Globus pallidus (tissue), 1 donor: ENCODE data around the gene SMIM14.
A peak's percentile ranks its signal among the peaks of the same experiment; 100 is the strongest.
"Not testable (repeated sequence)": the region's sequence is repeated elsewhere in the genome, so short reads cannot be mapped to it uniquely, and the experiment has no call there.

Experiments
- DNase-seq: peaks from one replicate; pipeline ENCODE4 v3.0.0-alpha.2; 2015; ENCODE audit warnings: low spot score

Gene SMIM14

GRCh38 chr4:39596971-39597370 lies 41.7 kb downstream of the SMIM14 start:
- DNase-seq: no peak

GRCh38 chr4:39591290-39591689 lies 47.4 kb downstream of the SMIM14 start:
- no peak for DNase-seq

- DNase-seq: no peak
Observed at GRCh38 chr4:39587881-39588280, 50.8 kb downstream of the SMIM14 start.

GRCh38 chr4:39574946-39575345 lies 63.7 kb downstream of the SMIM14 start:
- no peak for DNase-seq

- no peak for DNase-seq
Observed at GRCh38 chr4:39571504-39571903, 67.2 kb downstream of the SMIM14 start.

DNA sequence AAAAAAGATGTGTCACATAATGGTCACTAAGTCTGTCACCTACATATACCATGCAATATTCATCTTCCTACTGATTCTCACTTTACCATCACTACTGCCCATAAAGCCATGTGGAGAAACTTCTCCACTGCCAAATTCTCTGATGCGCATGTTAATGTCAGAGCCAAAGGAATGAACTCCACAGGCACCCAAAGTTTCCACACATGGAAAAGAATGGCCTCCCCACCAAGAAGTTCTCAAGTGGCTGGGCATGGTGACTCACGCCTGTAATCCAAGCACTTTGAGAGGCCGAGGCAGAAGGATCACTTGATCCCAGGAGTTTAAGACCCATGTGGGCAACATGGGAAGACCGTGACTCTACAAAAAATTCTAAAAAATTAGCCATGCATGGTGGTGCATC lies 67.6 kb downstream of the SMIM14 start:
- no peak for DNase-seq

DNA sequence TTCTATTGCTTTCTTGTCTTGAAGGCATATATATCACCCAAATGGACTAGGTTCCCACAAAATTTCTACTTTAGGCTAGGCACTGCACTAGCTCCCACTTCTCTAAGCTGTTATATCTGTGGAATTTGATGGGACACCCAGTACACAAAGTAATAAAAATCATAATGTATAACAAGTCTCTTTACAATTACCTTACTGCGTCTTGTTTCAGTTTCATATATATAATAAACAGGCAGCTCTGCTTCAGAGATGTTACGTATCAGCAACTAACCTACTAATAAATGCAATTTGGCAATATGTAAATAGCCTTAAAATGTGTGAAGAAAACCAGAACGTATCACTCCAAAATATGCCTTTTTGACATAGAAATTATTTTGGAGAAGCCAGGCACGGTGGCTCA lies 69.5 kb downstream of the SMIM14 start:
- DNase-seq: no peak

DNA sequence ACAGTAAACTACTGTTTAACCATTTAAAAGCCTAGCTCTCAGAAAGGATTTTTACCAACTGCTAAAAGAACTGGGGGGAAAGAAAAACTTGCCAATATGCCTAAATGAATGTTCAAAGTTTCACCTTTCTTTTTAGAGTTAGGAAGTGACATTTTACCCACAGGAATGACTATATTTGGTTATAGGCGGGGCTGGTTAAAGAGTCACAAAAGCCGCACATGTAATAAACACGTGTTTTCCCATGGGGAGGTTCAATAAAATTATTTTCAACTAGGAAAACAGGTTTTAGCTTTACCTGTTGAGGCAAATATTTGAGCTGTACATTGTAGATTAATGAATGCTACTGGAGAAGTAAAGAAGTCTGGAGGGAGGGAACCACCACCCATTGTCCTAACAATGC lies 69.9 kb downstream of the SMIM14 start:
- DNase-seq: no peak

DNA sequence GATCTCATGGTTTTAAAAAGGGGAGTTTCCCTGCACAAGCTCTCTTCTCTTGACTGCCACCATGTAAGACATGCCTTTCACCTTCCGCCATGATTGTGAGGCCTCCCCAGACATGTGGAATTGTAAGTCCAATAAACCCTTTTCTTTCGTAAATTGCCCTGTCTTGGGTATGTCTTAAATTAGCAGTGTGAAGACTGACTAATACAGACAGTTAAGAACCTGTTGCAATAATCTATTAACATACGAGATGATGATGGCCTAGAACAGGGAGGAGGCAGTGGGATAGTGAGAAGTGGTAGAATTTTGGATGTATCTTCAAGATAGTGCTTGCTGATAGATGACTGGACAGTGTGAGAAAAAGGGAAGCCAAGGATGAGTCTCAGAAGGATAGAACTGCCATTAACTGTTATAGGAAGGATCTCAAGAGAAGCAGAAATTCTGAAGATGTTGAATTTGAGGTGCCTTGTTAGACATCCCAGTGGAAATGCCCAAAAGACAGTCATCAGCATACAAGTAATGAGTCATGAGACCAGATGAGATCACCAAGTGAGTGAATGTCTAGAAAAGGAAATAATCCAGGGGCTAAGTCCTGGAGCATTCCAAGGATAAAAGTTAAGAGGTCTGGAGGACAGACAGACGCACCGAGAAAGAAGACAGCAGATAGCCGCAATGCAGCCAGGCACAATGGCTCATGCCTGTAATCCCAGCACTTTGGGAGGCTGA lies 72.6 kb downstream of the SMIM14 start:
- no peak for DNase-seq

DNA sequence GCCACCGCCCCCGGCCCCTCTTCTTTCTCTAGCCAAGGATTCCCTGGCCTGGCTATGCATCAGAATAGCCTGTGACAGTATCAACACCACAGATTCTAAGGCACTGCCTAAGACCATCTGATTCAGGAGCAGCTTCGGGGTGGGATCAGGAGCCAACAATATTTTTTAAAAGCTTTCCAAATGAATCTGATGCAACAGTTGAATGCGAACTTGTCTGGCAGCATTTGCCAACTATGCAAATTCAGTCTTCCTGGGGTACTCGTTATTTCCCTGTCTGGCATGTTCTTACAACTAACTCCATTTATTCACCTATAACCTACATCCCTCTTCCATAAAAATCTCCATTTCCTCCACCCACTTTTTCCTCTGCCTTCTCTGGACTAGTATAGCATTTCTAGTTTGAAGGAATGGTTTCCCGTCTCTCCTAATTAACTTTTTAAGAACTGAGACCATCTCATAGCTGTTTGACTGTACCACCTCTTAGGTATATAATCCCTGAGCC lies 75.3 kb downstream of the SMIM14 start:
- no peak for DNase-seq

- no peak for DNase-seq
Observed at GRCh38 chr4:39562792-39563191, 75.9 kb downstream of the SMIM14 start.

- DNase-seq: no peak
Observed at GRCh38 chr4:39559626-39560025, 79.0 kb downstream of the SMIM14 start.

DNA sequence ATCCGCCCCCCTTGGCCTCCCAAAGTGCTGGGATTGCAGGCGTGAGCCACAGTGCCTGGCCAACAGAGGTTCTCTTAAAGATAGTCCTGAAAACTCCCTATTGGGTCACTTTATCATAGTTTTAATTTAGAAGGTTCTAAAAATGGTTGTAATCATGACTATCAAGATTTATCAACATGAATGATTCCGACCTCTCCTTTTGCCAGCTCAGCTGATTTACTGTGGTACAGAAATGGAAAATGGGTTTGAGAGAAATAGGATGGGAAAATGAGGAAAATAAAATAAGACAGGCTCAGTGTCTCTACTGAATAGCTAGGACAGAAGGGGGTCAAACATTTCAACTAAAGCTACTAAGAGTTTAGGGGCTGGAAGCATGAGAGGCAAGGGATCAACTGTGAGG lies 83.2 kb downstream of the SMIM14 start:
- DNase-seq: no peak

GRCh38 chr4:39548425-39549067 lies 90.1 kb downstream of the SMIM14 start:
- no peak for DNase-seq

DNA sequence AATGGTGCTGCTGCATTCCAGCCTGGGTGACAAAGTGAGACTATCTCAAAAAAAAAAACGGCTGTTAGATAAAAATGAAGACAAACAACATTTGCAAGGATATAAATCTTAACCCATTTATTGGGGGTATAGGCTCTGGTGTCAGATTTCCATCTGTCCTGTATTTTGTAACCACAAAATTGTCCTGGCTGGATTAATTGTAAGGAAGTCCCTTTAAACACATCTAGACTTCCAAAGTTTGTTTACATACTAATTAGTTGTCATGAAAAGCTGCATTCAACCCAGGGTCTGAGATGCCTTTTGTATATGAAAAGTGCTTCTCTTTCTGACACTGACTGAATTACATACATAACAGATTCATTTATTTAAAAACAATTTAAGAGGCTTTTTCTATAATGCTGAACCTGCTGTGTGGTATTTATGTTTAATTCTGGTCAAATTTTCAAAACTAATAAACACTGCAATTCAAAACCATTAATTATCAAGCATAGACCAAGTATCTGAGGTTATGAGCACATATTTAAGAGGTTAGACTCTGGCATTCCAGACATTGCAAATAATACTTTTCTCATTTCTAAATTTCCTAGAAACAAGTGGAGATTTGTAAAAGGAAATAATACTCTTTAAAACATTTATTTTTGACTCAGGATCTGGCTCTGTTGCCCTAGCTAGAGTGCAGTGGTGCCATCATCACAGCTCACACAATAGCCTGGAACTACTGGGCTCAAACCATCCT lies 93.9 kb downstream of the SMIM14 start:
- peak; percentile 33 for DNase-seq

GRCh38 chr4:39544080-39544479 lies 94.6 kb downstream of the SMIM14 start:
- not testable (repeated sequence) for DNase-seq

DNA sequence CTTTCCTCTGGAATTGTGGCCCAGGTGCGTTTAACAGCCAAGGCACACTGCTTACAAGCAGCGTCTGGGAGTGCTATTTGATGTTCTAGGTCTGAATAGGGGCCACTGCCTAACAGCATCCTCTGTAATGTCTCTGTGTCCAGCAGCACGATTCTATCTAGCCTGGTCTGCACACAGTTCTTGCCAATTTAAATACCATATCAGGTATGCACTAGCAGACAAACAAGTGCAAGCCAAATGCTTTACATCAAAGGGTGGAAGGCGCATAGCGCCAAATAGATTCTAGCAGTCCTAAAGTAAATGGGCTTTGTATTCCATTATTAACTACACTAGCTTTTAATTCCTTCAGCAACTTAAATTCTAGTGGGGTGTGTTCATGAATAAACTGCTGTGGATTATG lies 95.6 kb downstream of the SMIM14 start:
- DNase-seq: no peak

DNA sequence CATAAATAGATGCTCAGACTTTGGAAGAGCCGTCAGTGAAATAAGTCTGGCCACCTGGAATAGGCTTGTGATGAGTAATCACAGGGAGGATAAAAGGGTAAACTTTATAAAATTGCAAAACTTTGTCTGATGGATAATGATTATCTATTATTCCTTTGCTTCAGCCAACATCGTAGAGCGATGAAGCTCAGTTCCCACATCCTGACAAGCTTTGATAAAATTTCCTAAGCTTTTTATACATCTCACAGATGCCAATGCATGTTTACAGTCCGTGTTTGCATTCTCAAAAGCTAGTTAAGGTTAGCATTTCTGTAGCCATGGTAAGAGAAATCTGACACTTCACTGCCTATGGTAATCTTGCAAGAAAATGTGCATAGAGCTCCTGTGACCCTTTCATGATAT lies 96.1 kb downstream of the SMIM14 start:
- DNase-seq: no peak

DNA sequence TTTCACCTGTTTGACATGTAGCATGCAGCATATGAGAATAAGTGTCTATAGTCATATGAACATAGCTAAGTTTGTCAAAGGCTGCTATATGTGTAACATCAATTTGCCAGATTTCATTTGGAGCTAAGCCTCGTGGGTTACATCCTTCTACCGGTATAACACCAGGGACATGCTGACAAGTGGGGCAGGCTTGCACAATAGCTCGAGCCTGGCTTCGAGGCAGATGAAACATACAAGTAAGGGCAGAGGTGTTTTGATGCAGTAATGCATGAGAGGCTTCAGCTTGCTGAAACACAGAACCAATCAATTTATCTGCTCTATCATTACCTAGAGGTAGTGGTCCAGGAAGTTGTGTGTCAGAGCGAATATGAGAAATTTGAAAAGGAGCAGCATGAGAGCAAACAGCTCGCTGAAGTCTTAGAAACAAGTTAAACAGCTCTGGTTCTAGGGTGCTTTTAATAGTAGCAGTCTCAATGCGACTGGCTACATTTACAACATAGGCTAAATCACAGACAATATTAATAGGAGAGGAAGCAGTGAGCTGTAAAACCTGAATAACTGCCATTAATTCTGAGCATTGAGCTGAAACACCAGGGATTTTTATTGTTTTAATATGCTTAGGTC lies 96.6 kb downstream of the SMIM14 start:
- no peak for DNase-seq

DNA sequence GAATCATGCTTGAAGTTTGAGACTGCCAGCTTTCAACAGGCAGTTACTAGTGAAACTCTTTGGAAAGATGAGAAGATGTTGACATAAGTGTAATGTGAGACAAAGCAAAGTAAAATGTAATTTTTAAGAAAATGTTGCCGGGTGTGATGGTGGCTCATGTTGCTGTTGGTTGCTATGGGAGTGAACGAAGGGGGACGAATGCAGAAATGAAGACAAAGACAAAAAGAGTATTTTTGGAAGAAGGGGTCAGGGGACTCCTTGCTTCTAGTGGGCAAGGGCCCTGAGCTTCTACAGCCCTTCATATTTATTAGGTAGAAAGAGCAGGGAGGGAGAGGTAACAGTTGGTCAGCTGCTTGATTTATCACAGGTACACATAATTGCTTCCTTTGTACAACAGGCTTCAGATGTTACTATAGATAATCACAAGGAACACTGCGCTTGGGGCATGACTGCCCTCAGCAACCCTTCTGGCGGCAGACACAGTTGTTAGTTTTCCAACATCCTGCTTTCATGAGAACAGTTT lies 99.5 kb downstream of the SMIM14 start:
- DNase-seq: no peak

DNA sequence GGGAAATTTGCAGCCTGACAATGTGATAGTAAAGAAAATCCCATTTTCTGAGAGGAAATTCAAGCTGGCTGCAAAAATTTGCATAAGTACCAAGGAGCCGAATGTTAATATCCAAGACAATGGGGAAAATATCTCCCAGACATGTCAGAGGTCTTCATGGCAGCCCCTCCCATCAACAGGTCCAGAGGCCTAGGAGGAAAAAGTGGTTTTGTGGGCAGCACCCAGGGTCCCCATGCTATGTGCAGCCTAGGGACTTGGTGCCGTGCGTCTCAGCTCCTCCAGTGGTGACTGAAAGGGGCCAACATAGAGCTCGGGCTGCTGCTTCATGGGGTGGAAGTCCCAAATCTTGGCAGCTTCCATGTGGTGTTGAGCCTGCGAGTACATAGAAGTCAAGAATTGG lies 105.1 kb downstream of the SMIM14 start:
- DNase-seq: no peak

- not testable (repeated sequence) for DNase-seq
Observed at GRCh38 chr4:39532237-39532636, 106.4 kb downstream of the SMIM14 start.
